ENCODE results near the gene SEC14L5.
"Not testable (repeated sequence)": the region's sequence is repeated elsewhere in the genome, so short reads cannot be mapped to it uniquely, and the experiment has no call there.

SEC14L5 gene

DNA sequence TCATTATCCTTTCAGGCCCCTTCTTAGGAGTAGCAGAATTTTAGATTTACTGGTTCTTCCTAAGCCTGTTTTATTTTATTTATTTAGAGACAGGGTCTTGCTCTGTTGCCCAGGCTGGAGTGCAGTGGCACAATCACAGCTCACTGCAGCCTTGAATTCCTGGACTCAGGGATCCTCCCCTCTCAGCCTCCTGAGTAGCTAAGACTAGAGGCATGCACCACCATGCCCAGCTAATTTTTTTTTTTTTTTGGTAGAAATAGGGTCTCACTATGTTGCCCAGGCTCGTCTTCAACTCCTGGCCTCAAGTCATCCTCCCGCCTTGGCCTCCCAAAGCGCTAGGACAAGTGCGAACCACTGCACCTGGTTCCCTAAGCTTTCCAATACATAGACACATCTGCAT is 28.5 kb upstream of the SEC14L5 start:
- DNase-seq (ENCODE audit: low read depth in 1 of 2, low spot score in 1 of 2): not testable (repeated sequence)

DNA sequence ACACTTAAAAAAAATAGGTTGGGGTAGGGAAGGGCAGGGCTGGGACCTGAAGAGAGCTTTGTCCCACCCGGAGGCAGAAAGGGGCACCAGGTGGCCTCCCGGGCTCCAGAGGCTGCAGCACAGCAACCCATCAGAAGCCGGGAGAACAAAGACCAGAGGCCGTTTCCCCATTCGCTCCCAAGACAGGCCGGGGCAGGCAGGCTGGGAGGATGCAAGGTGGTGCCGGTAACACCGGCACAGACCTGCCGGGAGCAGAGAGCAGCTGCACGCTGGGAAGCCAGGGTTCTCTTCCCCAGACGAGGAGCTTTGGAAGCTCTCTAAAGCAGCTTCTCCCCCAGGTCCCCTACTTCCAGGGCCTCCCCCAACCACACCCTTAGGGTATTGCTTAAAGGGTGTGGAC is 26.7 kb upstream of the SEC14L5 start:
- no peak for DNase-seq (ENCODE audit: low read depth in 1 of 2, low spot score in 1 of 2)

DNA sequence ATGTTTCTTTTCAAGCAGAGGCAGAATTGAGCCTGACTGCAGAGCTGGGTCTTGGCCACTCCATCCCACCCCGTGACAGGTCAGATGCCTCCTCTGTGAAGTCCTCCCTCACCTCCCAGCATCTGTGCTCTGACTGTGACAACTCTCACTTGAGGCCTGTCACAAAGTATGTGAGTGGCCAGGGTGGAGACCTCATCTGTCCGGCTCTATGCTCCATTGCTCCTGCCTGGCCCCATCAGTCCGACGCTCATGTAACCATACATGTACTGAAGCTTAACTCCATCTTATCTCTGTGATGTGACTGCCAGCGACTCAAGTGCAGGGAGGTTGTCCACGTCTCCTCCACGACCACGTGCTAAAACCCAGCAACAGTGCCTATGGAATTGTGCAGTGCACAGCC is 24.7 kb upstream of the SEC14L5 start:
- no peak for DNase-seq (ENCODE audit: low read depth in 1 of 2, low spot score in 1 of 2)

DNA sequence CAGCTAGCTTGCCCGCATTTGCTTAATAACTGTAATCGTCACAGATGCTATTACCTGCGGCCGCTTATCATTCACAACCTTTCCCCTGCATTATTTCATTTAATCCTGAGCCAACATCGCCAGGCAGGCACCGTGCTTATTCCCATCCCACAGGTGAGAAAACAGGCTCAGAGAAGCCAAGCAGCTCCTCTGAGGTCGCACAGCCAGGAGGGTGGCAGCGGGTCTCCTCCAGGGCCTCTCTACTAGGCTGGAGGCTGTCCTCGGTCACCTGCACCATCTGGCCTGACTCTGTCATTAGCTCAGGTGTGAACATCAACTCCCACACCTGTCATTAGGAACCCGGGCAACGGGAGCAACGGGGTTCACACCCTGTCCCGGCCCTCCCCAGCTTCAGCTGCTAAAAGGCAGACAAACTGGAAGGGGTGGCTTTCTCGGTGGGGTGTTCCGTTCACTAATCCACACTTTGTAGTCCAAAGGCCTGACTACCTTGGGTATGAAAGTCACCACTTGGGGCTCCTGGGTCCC is 24.2 kb upstream of the SEC14L5 start:
- no peak for DNase-seq (ENCODE audit: low read depth in 1 of 2, low spot score in 1 of 2)

DNA sequence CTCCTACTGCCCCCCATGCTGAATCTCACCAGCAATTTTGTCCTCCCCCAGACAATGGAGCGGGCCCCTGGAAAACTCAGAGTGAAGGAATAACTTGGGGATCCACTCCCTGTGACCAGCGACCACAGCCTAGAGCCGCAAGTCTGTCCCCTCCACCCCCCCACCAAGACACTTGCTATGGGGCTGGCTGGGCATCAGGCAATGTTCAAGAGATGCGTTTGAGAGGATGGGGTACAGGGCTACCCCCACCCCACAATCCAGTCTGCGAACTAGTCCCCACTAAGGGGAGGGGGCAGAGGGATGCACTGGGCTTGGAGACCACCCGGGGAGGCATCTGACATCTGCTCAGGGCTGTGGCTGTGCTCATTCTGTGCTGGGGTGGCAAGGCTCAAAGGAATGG is 23.5 kb upstream of the SEC14L5 start:
- no peak for DNase-seq (ENCODE audit: low read depth in 1 of 2, low spot score in 1 of 2)

DNA sequence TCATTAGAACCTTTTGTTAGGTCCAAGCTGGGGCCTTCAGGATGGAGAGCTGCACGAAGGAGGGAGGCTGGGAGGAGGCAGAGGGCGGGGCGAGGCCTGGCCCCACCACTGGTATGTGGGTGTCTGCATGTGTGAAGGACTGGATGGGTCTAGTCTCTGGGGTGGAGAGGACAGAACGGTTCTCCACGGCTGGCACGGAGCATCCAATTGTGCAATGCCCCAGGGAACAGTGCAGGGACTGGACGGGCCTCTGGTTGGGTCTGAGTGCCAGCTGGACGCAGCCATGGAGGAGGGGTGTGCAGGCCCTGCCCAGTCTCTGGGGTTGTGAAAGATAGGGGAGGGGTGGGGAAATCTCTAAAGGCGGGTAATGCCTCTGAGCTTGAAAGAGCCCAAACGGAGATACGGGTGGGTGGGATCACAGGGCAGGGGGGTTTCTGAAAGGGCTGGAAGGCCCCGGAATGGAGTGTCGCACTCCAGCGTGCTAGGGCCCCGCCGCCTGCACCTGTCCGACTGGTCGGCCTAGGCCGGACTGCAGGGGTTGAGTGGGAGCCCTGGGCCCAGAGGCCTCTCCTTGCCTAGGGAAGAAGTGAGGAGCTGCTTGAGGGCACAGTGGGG is 22.8 kb upstream of the SEC14L5 start:
- DNase-seq (ENCODE audit: low read depth in 1 of 2, low spot score in 1 of 2): no peak

DNA sequence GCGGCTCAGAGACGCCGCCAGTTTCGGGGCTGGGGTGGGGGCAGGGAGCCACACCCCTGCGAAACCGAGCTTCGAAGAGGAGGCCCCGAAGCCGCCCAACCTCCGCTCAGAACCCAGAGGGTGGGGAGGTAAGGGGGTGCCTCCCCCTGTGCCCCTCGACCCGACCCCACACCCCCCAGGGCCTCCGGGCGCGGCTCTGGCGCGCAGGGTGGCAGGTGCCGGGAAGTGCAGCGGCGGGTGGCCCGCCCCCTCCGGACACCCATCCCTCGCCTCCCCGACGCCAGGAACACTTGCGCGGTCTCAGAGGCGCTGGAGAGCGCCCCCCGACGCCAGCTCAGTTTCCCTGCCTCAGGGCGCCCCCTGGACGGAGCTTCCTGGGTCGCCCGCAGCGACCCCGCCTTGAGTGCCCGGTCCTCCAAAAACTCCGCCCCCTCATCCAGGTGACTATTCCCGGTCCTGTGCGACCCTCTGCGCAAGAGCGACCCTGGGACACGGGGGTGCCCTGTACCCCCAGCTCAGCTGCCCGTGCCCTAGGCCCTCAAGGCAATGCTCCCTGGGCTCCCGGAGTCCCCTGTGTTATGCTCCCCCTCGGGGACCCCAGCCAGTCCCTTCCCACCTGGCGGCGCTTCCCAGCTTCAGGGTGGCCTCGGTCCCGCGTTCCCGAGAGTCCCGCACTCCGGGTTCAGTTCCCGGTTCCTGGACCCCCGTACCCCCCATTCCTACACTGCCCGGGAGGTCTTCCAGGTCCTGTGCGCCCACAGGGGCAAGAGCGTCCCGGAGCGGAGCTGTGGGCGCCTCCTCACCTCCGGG is 21.7 kb upstream of the SEC14L5 start:
- DNase-seq (ENCODE audit: low read depth in 1 of 2, low spot score in 1 of 2): no peak

DNA sequence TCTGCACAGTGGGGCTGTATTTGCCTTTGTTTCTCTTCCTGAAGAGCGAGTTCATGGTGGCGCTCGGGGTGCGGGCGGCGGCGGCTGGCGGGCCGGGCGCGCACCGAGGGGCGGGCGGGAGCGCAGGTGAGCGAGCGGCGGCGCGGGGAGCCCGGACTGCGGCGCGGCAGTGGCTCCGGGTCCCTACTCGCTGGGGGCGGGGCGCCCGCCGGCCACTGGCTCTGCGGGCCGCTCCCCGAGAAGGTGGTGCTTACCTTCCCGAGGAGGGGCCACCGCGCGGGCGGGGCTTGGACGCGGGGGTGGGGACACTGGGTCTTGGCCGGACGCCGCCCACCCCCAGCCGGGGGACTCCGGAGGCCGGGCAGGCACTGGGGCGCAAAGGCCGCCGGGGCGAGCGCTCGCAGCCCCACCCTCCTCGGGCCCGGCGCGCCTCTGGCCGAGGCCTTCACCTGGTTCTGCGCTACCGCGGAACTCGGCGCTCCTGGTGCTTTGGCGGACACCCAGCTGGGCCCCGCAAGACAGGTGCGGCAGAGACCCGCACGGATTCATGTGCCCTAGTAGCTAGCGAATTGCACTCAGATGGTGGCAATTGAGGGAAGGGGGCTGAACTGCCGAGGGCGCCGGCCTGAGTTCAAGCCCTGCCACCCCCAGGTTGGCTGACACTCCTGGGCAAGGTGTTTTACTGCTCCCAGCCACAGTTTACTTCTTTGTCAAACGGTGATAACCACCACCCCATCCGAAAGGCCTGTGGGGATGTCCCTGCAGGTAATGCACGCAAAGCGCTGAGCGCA is 20.9 kb upstream of the SEC14L5 start, which contains the start of gene PPL:
Gene PPL, minus strand, starts transcription at position 158 of the 791 bp plus-strand sequence. Its CDS starts 103 bp downstream, at position 55.
- DNase-seq (ENCODE audit: low read depth in 1 of 2, low spot score in 1 of 2): no peak

DNA sequence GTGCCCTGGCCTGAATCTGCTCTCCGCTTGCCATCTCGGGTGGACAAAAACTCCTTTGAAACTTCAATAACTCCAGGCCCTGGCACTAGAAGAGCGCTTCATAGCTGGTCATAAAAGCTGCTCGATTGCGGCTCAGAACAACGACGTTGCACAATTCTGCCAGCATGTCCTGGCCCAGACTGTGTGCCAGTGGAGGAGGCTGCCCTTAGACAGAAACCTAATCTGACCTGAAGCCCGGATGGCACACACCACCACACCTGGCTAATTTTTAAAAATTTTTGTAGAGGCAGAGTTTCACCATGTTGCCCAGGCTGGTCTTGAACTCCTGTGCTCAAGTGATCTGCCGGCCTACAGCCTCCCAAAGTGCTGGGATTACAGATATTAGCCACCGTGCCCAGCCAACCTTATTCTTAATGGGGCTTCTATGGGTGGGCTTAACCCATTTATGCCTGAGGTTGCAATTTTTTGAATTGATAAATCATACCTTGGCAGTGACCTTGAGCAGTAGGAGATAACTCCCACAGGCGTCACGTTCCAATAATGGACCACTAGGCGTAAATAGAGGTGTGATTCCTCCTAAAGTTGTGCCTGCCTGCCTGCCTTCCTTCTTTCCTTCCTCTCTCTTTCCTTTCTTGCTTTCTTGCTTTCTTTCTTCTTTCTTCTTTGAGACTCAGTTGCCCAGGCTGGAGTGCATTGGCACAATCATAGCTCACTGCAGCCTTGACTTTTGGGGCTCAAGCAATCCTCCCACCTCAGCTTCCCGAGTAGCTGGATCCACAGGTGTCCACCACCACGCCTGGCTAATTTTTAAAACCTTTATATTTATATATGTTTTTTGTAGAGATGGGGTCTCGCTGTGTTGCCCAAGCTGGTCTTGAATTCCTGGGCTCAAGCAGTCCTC is 20.1 kb upstream of the SEC14L5 start:
- DNase-seq (ENCODE audit: low read depth in 1 of 2, low spot score in 1 of 2): no peak

DNA sequence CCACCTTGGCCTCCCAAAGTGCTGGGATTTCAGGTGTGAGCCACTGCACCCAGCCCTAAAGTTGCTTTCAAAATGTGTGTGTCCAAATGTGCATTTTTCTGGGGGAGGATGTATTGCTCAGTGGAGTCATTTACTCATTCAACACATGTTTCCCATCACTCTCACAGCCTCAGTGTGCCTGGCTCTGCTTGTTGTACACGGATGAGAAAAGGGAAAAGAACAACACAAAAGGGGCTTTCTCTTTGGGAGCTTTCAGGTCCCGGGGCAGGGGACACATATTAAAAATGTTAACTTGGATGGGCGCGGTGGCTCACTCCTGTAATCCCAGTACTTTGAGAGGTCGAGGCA is 19.5 kb upstream of the SEC14L5 start:
- no peak for DNase-seq (ENCODE audit: low read depth in 1 of 2, low spot score in 1 of 2)

DNA sequence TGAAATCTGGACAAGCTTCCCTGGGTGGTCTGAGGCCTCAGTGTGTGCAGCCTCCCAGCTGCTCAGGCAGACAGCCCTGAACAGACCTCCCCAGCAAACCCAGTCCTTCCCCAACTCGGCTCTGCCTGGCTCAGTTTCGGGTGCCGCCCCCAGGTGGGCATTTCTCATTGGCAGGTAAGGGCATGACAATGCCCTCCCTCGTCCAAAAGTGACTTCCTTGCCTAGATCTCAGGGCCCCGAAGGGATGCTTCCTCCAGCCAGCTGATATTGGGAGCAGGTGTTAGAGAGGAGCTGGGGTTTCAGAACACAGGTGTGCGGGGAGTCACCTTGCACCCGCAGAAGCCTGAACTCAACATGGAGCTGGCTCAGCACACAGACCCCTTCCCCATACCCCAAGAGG is 17.4 kb upstream of the SEC14L5 start:
- no peak for DNase-seq (ENCODE audit: low read depth in 1 of 2, low spot score in 1 of 2)

DNA sequence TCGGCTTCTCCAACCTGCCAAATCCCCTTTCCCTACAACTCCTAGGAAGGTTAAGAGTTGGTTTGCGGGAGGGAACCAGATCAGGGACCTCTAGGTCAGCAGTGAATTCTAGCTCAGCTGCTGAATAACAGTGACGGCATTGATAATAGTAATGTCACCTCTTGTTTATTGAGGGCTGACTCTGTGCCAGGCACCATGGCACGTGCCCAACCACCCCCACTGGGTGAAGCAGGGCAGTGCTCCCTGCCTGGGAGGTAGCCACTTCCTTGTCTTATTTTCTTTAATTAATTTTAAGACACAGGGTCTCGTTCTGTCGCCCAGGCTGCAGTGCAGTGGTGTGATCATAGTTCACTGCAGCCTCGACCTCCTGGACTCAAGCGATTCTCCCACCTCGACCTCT is 15.6 kb upstream of the SEC14L5 start:
- DNase-seq (ENCODE audit: low read depth in 1 of 2, low spot score in 1 of 2): no peak

DNA sequence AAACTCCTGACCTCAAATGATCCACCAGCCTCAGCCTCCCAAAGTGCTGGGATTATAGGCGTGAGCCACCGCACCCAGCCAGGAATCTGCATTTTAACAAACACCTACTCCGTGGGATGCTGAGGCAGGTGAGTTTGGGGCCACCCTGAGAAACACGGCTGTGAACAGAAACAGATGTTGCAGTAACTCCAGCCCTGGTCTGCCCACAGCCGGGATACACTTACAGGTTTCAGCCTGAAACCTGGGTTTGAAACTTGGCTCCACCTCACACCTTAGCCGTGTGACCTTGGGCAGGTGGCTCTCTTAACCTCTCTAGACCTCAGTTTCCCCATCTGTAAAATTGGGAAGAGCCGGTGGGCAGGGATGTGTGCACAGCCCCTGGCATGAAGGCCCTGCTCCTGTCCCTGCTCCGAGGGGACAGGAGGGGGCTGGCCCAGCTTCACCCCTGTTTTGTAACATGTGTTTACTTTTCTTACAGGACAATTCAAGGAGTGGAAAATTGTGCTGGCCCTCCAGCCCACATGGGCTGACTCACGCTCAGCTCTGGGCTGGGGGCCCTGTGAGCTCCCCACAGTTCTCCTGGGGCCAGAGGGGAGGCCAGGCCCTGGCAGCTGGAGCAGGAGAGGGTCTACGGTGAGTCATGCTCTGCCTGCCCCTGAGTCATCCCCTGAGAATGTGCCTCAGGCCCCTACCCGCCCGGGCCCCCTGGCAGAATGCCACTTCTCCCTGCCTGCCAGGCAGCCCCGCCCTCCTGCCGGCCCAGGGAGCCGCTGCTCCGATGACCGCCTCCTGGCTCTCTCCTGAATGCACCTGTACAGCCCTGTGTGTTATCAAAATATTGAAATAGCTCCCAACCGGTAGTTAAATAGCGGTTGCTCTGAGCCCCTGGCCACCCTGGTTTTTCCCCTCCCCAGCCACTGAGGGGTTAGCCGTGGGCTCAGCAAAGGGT is 13.5 kb upstream of the SEC14L5 start:
- DNase-seq (ENCODE audit: low read depth in 1 of 2, low spot score in 1 of 2): no peak

DNA sequence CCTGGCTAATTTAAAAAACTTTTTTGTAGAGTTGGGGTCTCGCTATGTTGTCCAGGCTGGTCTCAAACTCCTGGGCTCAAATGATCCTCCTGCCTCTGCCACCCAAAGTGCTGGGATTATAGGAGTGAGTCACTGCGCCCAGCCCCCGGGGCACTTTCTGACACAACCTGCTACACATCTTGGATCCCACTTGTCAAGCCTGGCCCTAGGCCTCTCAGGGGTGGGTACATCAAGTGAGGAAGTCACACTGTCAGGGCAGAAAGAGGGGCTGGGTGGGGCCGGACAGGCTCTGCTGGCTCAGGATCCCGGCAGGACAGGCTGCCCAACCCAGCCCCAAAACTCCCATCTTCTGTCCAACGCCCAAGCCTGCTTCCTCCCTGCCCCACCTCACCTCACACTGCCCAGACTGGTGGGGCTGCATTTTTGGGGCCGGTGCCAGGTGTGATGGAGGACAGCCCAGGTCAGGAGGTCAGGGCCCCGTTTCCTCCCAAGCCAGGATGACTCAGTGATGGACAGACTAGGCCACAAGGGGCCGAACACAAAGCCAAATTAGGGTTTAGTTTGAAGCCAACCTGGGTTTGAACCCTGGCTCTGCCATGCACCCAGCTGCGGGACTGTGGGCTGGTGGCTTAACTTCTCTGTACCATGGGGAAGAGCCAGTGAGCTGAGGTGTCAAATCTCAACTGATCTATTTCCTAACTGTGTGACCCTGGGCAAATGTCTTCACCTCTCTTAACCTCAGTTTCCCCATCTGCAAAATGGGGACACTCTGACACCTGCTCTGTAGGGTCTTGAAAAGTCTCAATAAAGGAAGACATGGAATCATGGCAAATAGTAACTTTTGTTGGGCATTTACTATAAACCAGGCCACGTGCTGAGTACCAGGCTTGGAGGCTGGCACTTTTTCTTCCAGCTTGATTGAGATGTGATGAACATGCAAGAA is 12.3 kb upstream of the SEC14L5 start:
- no peak for DNase-seq (ENCODE audit: low read depth in 1 of 2, low spot score in 1 of 2)

DNA sequence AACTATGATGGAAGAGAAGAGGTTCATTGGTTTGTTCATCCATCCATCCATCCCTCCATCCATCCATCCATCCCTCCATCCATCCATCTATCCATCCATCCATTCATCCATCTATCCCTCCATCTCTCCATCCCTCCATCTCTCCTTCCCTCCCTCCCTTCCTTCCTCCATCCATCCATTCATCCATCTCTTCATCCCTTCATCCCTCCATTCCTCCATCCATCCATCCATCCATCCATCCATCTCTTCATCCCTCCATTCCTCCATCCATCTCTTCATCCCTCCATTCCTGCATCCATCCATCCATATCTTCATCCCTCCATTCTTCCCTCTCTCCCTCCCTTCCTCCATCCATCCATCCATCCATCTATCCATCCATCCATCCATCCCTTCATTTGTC is 11.2 kb upstream of the SEC14L5 start:
- no peak for DNase-seq (ENCODE audit: low read depth in 1 of 2, low spot score in 1 of 2)

DNA sequence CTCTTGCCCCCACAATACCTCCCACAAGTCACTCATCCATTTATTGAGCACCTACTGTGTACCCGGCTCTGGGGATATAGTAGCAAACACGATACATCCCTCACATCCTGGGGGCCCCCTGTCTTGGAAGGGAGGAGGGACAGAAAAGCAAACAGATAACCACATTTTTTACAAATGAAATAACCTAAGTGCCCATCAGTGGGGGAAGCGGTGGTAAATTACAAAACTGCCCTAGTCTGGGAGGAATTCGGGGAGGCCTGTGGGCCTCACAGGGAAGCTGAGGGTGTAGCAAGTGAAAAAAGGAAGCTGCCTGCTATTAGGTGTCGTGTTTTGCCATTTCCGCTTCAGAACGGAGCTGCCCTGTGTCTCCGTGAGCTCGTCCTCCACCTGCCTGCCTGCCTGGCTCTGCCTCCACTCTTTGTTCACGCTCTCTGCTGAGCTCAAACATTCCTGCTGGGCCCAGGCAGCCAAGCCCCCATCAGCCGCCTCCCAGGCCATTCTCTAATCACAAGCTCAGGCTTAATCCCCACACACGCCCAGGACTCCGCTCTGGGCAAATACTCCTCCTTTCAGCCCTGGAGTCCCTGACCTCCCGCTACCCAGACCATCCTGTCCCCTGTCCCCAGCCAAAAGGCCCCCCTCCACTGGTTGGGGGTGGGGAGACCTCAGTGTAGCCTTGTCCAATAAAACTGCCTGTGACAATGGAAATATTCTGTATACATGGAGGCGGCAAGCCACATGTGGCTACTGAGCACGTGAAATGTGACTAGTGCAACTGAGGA is 10.2 kb upstream of the SEC14L5 start:
- no peak for DNase-seq (ENCODE audit: low read depth in 1 of 2, low spot score in 1 of 2)

DNA sequence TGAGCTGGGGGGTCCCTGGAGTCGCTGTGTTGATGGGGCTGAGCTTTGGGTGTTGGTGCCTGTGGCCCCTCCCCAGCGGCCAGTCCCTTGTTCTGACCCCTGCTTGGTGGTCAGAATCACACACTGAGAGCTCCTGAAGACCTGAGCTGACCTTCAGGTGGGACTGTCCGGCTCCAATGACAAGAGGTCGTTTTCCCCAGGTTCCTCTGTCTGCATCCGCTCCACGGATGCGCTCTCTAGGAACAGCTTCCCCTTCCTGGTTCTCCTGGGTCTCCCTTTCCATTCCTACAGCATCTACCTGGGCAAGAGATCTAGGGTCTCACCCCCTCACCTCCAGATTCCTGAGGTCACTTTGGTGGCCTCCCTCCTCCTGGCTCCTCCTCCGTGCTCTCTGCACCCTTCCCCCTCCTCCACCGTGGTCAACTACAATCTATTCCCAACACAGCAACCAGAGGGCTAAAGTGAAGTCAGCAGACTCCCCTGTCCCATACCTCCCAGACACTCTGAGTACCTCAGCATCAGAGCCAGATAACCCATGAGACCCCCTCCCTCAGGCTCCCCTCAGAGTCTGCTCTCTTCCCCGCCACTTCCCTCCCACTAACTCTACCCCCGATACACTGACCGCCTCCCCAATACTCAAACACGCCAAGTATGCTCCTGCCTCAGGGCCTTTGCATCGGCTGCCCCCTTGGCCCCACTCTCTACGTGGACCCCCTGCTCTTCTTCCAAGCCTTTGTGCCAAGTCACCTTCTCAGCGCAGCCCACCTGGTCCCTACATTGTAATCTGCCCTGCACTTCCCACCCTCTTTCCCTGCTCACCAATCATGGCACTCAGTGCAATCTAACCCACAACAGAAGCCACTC is 9.0 kb upstream of the SEC14L5 start:
- DNase-seq (ENCODE audit: low read depth in 1 of 2, low spot score in 1 of 2): no peak

All from stimulated activated CD4-positive, alpha-beta T cell treated with anti-CD3 and anti-CD28 coated beads, Interleukin-15, amount 100 ng/mL, for 1 hour (primary cell).